SW 1271 (cell line): ENCODE data around the gene KNDC1.

Experiments used
- DNase-seq, 2 experiments: peaks; one replicate each; lab custom pipeline; 2025; lab: John Stamatoyannopoulos, UW

The KNDC1 gene

GRCh38 chr10:133177380-133178157 is 17.6 kb downstream of the KNDC1 start:
- DNase-seq, result no peak

GRCh38 chr10:133178357-133179127 is 18.5 kb downstream of the KNDC1 start:
- DNase-seq, result no peak

- DNase-seq, result no peak
These were observed 19.1 kb downstream of the KNDC1 start for GRCh38 chr10:133179128-133179520.

- DNase-seq, result no peak
These were observed 19.6 kb downstream of the KNDC1 start for GRCh38 chr10:133179651-133180050.

- DNase-seq, result no peak
These were observed 20.4 kb downstream of the KNDC1 start for GRCh38 chr10:133180192-133180964.

- no peak for DNase-seq
These were observed 21.1 kb downstream of the KNDC1 start for GRCh38 chr10:133180965-133181639.

- DNase-seq, result no peak
These were observed 22.2 kb downstream of the KNDC1 start for GRCh38 chr10:133182190-133182589.

- DNase-seq, result no peak
These were observed 23.0 kb downstream of the KNDC1 start for GRCh38 chr10:133182791-133183645.

GRCh38 chr10:133183646-133184378 is 23.8 kb downstream of the KNDC1 start:
- DNase-seq, result no peak

GRCh38 chr10:133184591-133185244 is 24.7 kb downstream of the KNDC1 start:
- no peak for DNase-seq

- DNase-seq, result no peak
These were observed 25.4 kb downstream of the KNDC1 start for GRCh38 chr10:133185421-133185820.

- DNase-seq, result no peak
These were observed 25.9 kb downstream of the KNDC1 start for GRCh38 chr10:133185916-133186315.

- DNase-seq, result no peak
These were observed 26.5 kb downstream of the KNDC1 start for GRCh38 chr10:133186416-133187090.

GRCh38 chr10:133187091-133187905 is 27.3 kb downstream of the KNDC1 start:
- DNase-seq, result no peak

- DNase-seq, result no peak
These were observed 28.1 kb downstream of the KNDC1 start for GRCh38 chr10:133187906-133188681.

- no peak for DNase-seq
These were observed 29.2 kb downstream of the KNDC1 start for GRCh38 chr10:133189256-133189655.

- DNase-seq, result no peak
These were observed 29.7 kb downstream of the KNDC1 start for GRCh38 chr10:133189726-133190125.

- DNase-seq, result no peak
These were observed 30.2 kb downstream of the KNDC1 start for GRCh38 chr10:133190225-133190624.
